ENCODE results near the gene SEMA7A.

SEMA7A gene

GRCh38 chr15:74423431-74424257 is 10.1 kb downstream of the SEMA7A start:
- no peak for FAIRE-seq
- DNase-seq (ENCODE audit: insufficient read length, low spot score), result no peak
- no peak for TF ChIP-seq PAX5 (IDR thresholded peaks at IDR 0.05; ENCODE audit: insufficient read depth, low read length, severe bottlenecking)
- TF ChIP-seq POU2F2 (IDR thresholded peaks at IDR 0.05; ENCODE audit: low read depth, low read length), result no peak
- no peak for TF ChIP-seq SPI1 (IDR thresholded peaks at IDR 0.05; ENCODE audit: low read depth, low read length)
- TF ChIP-seq TAF1 (IDR thresholded peaks at IDR 0.05; ENCODE audit: low read depth, low read length), result no peak
- no peak for TF ChIP-seq POLR2A (IDR thresholded peaks at IDR 0.05; ENCODE audit: low read depth, low read length)
- no peak for TF ChIP-seq POLR2AphosphoS5 (IDR thresholded peaks at IDR 0.05; ENCODE audit: low read depth, low read length)

- TF ChIP-seq SPI1 (IDR thresholded peaks at IDR 0.05; ENCODE audit: low read depth, low read length) (no peak; the same call in 1 of the 2 replicates), POLR2A (IDR thresholded peaks at IDR 0.05; ENCODE audit: low read depth, low read length) (no peak), POU2F2 (IDR thresholded peaks at IDR 0.05; ENCODE audit: low read depth, low read length) (no peak), PAX5 (IDR thresholded peaks at IDR 0.05; ENCODE audit: insufficient read depth, low read length, severe bottlenecking) (no peak), POLR2AphosphoS5 (IDR thresholded peaks at IDR 0.05; ENCODE audit: low read depth, low read length) (no peak), TAF1 (IDR thresholded peaks at IDR 0.05; ENCODE audit: low read depth, low read length) (no peak)
- FAIRE-seq, result no peak
- no peak for DNase-seq (ENCODE audit: insufficient read length, low spot score)
Measured at GRCh38 chr15:74422652-74423430, 10.9 kb downstream of the SEMA7A start.

- TF ChIP-seq POU2F2 (IDR thresholded peaks at IDR 0.05; ENCODE audit: low read depth, low read length) (no peak), POLR2A (IDR thresholded peaks at IDR 0.05; ENCODE audit: low read depth, low read length) (no peak), TAF1 (IDR thresholded peaks at IDR 0.05; ENCODE audit: low read depth, low read length) (no peak), PAX5 (IDR thresholded peaks at IDR 0.05; ENCODE audit: insufficient read depth, low read length, severe bottlenecking) (no peak), SPI1 (IDR thresholded peaks at IDR 0.05; ENCODE audit: low read depth, low read length) (no peak), POLR2AphosphoS5 (IDR thresholded peaks at IDR 0.05; ENCODE audit: low read depth, low read length) (no peak)
- DNase-seq (ENCODE audit: insufficient read length, low spot score) (no peak), FAIRE-seq (no peak)
Measured at GRCh38 chr15:74422265-74422651, 11.5 kb downstream of the SEMA7A start.

- FAIRE-seq, result no peak
Measured at GRCh38 chr15:74421302-74422245, 12.2 kb downstream of the SEMA7A start.

GRCh38 chr15:74420193-74420905 is 13.4 kb downstream of the SEMA7A start:
- DNase-seq (ENCODE audit: insufficient read length, low spot score) (no peak), FAIRE-seq (peak; percentile 20)
- no peak for TF ChIP-seq POLR2A (IDR thresholded peaks at IDR 0.05; ENCODE audit: low read depth, low read length)

More at GRCh38 chr15:74421302-74422245, 12.2 kb downstream of the SEMA7A start:
- TF ChIP-seq SPI1 (IDR thresholded peaks at IDR 0.05; ENCODE audit: low read depth, low read length) (no peak), POLR2A (IDR thresholded peaks at IDR 0.05; ENCODE audit: low read depth, low read length) (no peak), TAF1 (IDR thresholded peaks at IDR 0.05; ENCODE audit: low read depth, low read length) (no peak), PAX5 (IDR thresholded peaks at IDR 0.05; ENCODE audit: insufficient read depth, low read length, severe bottlenecking) (no peak), POU2F2 (IDR thresholded peaks at IDR 0.05; ENCODE audit: low read depth, low read length) (no peak), POLR2AphosphoS5 (IDR thresholded peaks at IDR 0.05; ENCODE audit: low read depth, low read length) (no peak)
- DNase-seq (ENCODE audit: insufficient read length, low spot score), result no peak

GRCh38 chr15:74419432-74419831 is 14.3 kb downstream of the SEMA7A start:
- no peak for TF ChIP-seq POLR2A (IDR thresholded peaks at IDR 0.05; ENCODE audit: low read depth, low read length)
- no peak for TF ChIP-seq SPI1 (IDR thresholded peaks at IDR 0.05; ENCODE audit: low read depth, low read length)
- TF ChIP-seq PAX5 (IDR thresholded peaks at IDR 0.05; ENCODE audit: insufficient read depth, low read length, severe bottlenecking), result no peak
- TF ChIP-seq POU2F2 (IDR thresholded peaks at IDR 0.05; ENCODE audit: low read depth, low read length), result no peak
- no peak for DNase-seq (ENCODE audit: insufficient read length, low spot score)
- no peak for FAIRE-seq

- no peak for TF ChIP-seq POLR2A (IDR thresholded peaks at IDR 0.05; ENCODE audit: low read depth, low read length)
- TF ChIP-seq POU2F2 (IDR thresholded peaks at IDR 0.05; ENCODE audit: low read depth, low read length), result no peak
- no peak for TF ChIP-seq TAF1 (IDR thresholded peaks at IDR 0.05; ENCODE audit: low read depth, low read length)
- no peak for TF ChIP-seq POLR2AphosphoS5 (IDR thresholded peaks at IDR 0.05; ENCODE audit: low read depth, low read length)
- TF ChIP-seq SPI1 (IDR thresholded peaks at IDR 0.05; ENCODE audit: low read depth, low read length), result no peak
- no peak for TF ChIP-seq PAX5 (IDR thresholded peaks at IDR 0.05; ENCODE audit: insufficient read depth, low read length, severe bottlenecking)
- no peak for FAIRE-seq
- DNase-seq (ENCODE audit: insufficient read length, low spot score), result no peak
Measured at GRCh38 chr15:74418575-74419338, 15.0 kb downstream of the SEMA7A start.

- DNase-seq (ENCODE audit: insufficient read length, low spot score) (no peak), FAIRE-seq (no peak)
- TF ChIP-seq PAX5 (IDR thresholded peaks at IDR 0.05; ENCODE audit: insufficient read depth, low read length, severe bottlenecking) (no peak), SPI1 (IDR thresholded peaks at IDR 0.05; ENCODE audit: low read depth, low read length) (no peak), POU2F2 (IDR thresholded peaks at IDR 0.05; ENCODE audit: low read depth, low read length) (no peak), TAF1 (IDR thresholded peaks at IDR 0.05; ENCODE audit: low read depth, low read length) (no peak), POLR2AphosphoS5 (IDR thresholded peaks at IDR 0.05; ENCODE audit: low read depth, low read length) (no peak), POLR2A (IDR thresholded peaks at IDR 0.05; ENCODE audit: low read depth, low read length) (no peak)
Measured at GRCh38 chr15:74417670-74418069, 16.1 kb downstream of the SEMA7A start.
